Progenitor cell of endocrine pancreas (in vitro differentiated cells): ENCODE results near the gene SOX8. TPM values are rescaled to one million over a fixed set of nuclear protein-coding genes. Genes with fewer than 3 reads are reported as not detected.

ENCODE experiments used
- DNase-seq: peaks from one replicate; pipeline ENCODE4 v3.0.0; 2021; ENCODE audit warnings: low spot score; ENCODE audit not compliant: unreplicated experiment
- H3K27ac Mint-ChIP-seq: 2 replicates; pipeline ENCODE4 v1.8.0; 2021; ENCODE audit warnings: mild to moderate bottlenecking, moderate library complexity, mixed read lengths
- H3K27me3 Mint-ChIP-seq: 2 replicates; pipeline ENCODE4 v1.8.0; 2021; ENCODE audit warnings: mixed read lengths
- H3K36me3 Mint-ChIP-seq: 2 replicates; pipeline ENCODE4 v1.8.0; 2022; ENCODE audit warnings: mixed read lengths; ENCODE audit not compliant: insufficient read depth
- H3K4me1 Mint-ChIP-seq: 2 replicates; pipeline ENCODE4 v1.8.0; 2021; ENCODE audit warnings: low read depth, mixed read lengths
- H3K4me3 Mint-ChIP-seq: 2 replicates; pipeline ENCODE4 v1.8.0; 2021; ENCODE audit warnings: low read depth, mild to moderate bottlenecking, moderate library complexity, mixed read lengths
- H3K9me3 Mint-ChIP-seq: 2 replicates; pipeline ENCODE4 v1.8.0; 2021; ENCODE audit warnings: low read depth, mixed read lengths
- total RNA-seq: library from RNA; stranded (reverse); gene quantifications from 2 replicates; pipeline ENCODE4 v1.2.1, GENCODE V29; 2021
- TF ChIP-seq, protein P1 (sequence below): fragments of 200-600 bp; sonication (generic); IDR thresholded peaks from one replicate; pipeline ENCODE4 v1.5.0; 2021; ENCODE audit warnings: antibody characterized with exemption, mild to moderate bottlenecking; ENCODE audit not compliant: unreplicated experiment

The SOX8 gene
- total RNA-seq, 1 donor from 2014 or later = 6.7 TPM

DNA sequence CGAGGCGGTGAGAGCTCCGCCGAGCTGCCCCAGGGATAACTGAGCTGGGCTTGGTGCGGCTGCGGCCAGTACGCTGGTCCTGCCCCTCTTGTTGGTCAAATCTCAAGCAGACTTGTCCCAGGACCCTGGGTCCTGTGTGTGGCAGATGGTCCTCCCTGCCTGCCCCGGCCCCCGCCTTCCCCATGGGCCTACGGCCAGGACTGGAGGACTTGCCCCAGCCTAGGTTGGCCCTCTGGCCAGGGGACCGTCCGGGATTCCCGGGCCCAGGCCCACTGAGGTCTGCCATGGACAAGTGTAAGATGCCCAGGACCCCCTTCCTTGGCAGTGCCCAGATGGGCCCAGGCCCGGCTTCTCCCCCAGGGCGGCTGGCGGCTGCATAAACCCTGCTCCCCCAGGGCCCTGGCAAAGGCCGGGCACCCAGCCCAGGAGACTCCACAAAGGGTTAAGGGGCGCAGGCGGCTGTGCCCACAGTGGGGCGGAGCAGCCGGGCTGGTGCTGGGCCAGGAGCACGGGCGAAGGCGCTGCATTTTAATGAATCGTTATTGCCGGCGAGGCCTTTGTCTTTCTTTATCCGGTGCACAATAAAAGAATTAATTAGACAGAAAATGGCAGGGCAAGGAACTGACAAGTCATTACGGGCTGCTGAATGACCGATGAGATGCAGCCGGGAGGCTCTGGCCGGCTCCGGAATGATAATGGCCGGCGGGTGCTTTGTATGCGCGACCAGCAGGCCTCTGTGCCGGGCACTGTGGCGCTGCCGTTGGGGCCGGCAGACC is 9.1 kb downstream of the SOX8 start:
- no peak overlapping the region for H3K4me3 Mint-ChIP-seq
- no peaks in the 10 kb centered on the region for H3K9me3 Mint-ChIP-seq
- no peak for DNase-seq
- peaks cover 2% of the 10 kb centered on the region for H3K36me3 Mint-ChIP-seq
- H3K27ac Mint-ChIP-seq = no peak overlapping the region
- TF ChIP-seq, protein P1, sequence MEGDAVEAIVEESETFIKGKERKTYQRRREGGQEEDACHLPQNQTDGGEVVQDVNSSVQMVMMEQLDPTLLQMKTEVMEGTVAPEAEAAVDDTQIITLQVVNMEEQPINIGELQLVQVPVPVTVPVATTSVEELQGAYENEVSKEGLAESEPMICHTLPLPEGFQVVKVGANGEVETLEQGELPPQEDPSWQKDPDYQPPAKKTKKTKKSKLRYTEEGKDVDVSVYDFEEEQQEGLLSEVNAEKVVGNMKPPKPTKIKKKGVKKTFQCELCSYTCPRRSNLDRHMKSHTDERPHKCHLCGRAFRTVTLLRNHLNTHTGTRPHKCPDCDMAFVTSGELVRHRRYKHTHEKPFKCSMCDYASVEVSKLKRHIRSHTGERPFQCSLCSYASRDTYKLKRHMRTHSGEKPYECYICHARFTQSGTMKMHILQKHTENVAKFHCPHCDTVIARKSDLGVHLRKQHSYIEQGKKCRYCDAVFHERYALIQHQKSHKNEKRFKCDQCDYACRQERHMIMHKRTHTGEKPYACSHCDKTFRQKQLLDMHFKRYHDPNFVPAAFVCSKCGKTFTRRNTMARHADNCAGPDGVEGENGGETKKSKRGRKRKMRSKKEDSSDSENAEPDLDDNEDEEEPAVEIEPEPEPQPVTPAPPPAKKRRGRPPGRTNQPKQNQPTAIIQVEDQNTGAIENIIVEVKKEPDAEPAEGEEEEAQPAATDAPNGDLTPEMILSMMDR = no peak
- H3K27me3 Mint-ChIP-seq = peaks cover 21% of the 10 kb centered on the region
- H3K4me1 Mint-ChIP-seq = peaks cover 2% of the 10 kb centered on the region

DNA sequence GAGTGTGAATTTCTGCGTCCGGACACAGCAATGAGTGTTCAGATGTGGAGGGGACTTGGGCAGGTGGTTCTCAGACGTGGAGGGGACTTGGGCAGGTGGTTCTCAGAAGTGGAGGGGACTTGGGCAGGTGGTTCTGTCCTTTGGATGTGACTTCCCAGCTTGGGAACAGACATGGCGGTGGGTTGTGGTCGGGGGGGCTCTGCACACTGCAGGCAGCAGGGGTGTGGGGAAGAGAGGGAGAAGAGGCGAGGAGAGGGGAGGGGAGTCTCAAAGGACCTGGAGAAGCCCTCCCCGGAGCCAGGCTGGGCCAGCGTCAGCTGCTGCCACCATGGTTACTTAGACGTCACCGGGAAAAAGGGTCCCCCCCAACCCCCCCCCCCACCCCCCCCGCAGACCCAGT is 9.8 kb downstream of the SOX8 start:
- Mint-ChIP-seq H3K9me3 (no peaks in the 10 kb centered on the region), H3K36me3 (no peaks in the 10 kb centered on the region), H3K27me3 (peaks cover 22% of the 10 kb centered on the region), H3K4me1 (peaks cover 2% of the 10 kb centered on the region), H3K27ac (no peak overlapping the region), H3K4me3 (no peak overlapping the region)
- TF ChIP-seq, protein P1 = no peak
- DNase-seq = no peak

GRCh38 chr16:991773-992172 is 10.2 kb downstream of the SOX8 start:
- Mint-ChIP-seq H3K4me3 (no peak overlapping the region), H3K9me3 (no peaks in the 10 kb centered on the region), H3K27ac (no peak overlapping the region), H3K36me3 (no peaks in the 10 kb centered on the region), H3K4me1 (peaks cover 2% of the 10 kb centered on the region), H3K27me3 (peaks cover 25% of the 10 kb centered on the region)
- TF ChIP-seq, protein P1 = no peak
- no peak for DNase-seq

DNA sequence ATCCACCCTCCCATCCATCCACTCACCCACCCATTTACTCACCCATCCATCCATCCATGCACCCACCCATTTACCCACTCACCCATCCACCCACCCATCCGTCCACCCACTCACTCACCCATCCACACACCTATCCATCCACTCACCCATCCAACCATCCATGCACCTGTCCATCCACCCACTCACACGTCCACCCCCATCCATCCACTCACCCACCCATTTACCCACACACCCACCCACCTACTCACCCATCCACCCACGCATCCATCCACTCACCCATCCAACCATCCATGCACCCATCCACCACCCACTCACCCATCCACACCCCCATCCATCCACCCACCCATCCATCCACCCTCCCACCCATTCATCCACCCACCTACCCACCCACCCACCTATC is 12.2 kb downstream of the SOX8 start:
- Mint-ChIP-seq H3K9me3 (no peaks in the 10 kb centered on the region), H3K4me3 (no peak overlapping the region), H3K27ac (no peak overlapping the region), H3K27me3 (peaks cover 35% of the 10 kb centered on the region), H3K36me3 (no peaks in the 10 kb centered on the region), H3K4me1 (peaks cover 4% of the 10 kb centered on the region)
- no peak for DNase-seq
- TF ChIP-seq, protein P1 = no peak

DNA sequence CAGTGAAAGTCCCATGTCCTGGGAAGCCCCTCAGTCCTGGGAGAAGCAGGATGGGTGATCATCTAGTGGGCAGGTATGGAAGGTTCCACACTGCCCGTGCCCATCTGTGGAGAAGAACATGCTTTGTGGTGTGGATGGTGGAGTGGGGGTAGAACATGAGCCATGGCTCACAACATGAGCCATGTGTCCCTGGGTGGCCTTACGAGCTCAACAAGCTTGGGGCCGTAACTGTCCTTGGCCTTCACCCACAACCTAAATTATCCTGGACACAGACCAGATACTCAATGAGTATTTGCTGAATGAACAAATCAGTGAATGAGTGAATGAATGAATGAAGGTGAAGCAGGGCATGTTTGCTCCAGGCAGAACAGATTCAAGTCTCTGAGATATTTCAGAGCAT is 13.5 kb downstream of the SOX8 start:
- Mint-ChIP-seq H3K4me3 (no peak overlapping the region), H3K36me3 (no peaks in the 10 kb centered on the region), H3K9me3 (no peaks in the 10 kb centered on the region), H3K27me3 (peaks cover 39% of the 10 kb centered on the region), H3K4me1 (peaks cover 2% of the 10 kb centered on the region), H3K27ac (no peak overlapping the region)
- no peak for DNase-seq
- TF ChIP-seq, protein P1 = no peak
